ENCODE measurements around the gene RAB29. TPM values are rescaled to one million over a fixed set of nuclear protein-coding genes. Genes with fewer than 3 reads are reported as not detected.

Gene RAB29
- total and polyA plus RNA-seq, 9 of the 15 experiments (the other 6 are each of a cell fraction or from before 2014, with no cell fraction given): 6.3 to 17.6 (median 8.0) TPM

- TF ChIP-seq CHD7 (IDR thresholded peaks at IDR 0.05; ENCODE audit: low read depth, low read length) (no peak), KLF16 (IDR thresholded peaks at IDR 0.05) (no peak), ZNF274 (IDR thresholded peaks at IDR 0.05; ENCODE audit: borderline replicate concordance, low read depth, low read length) (no peak), JUN (IDR thresholded peaks at IDR 0.05; ENCODE audit: borderline replicate concordance, low read depth, low read length) (no peak; the same call in 1 of the 2 replicates), JUN (CRISPR knock-in tag; IDR thresholded peaks at IDR 0.05; ENCODE audit: borderline replicate concordance) (no peak), CCAR2 (IDR thresholded peaks at IDR 0.05; ENCODE audit: low read depth, low read length) (no peak), TEAD1 (CRISPR knock-in tag; IDR thresholded peaks at IDR 0.05) (peak; percentile 47 to 75; a peak in 2 of 4 replicates), KDM1A (IDR thresholded peaks at IDR 0.05) (no peak; a peak in 1 of 4 replicates), ZNF133 (CRISPR knock-in tag; IDR thresholded peaks at IDR 0.05) (no peak), PML (IDR thresholded peaks at IDR 0.05; ENCODE audit: low read length) (no peak), ZNF165 (CRISPR knock-in tag; IDR thresholded peaks at IDR 0.05; ENCODE audit: borderline replicate concordance) (no peak), ZFP91 (CRISPR knock-in tag; IDR thresholded peaks at IDR 0.05) (no peak), ESRRA (IDR thresholded peaks at IDR 0.05; ENCODE audit: borderline replicate concordance, low read depth) (no peak), FOXA3 (CRISPR knock-in tag; conservative IDR thresholded peaks at IDR 0.05 in 1 of 2, IDR thresholded peaks at IDR 0.05 in 1 of 2) (peak in 1 of 2 experiments; percentile 63; a peak in 1 of 4 replicates), MCM2 (IDR thresholded peaks at IDR 0.05; ENCODE audit: low read depth) (no peak)
These were observed at the start of gene RAB29 (continued) for GRCh38 chr1:205775015-205775716.

Measured in K562 (cell line).